HG02798 (cell line): ENCODE data around the gene ATXN7.

Experiments
- ATAC-seq: cut with Tn5 transposase; IDR thresholded peaks from one replicate; pipeline ENCODE4 v1.9.1; 2021; ENCODE audit warnings: mild to moderate bottlenecking; ENCODE audit not compliant: unreplicated experiment, poor library complexity

Gene ATXN7

GRCh38 chr3:63864008-63864964 is 619 bp downstream of the ATXN7 start:
- ATAC-seq = peak; percentile 61

GRCh38 chr3:63864965-63865327 is 1.3 kb downstream of the ATXN7 start:
- no peak for ATAC-seq

GRCh38 chr3:63867225-63867624 is 3.6 kb downstream of the ATXN7 start:
- no peak for ATAC-seq

GRCh38 chr3:63869940-63870614 is 6.4 kb downstream of the ATXN7 start:
- ATAC-seq = no peak

GRCh38 chr3:63870615-63871005 is 6.9 kb downstream of the ATXN7 start:
- ATAC-seq = no peak

- no peak for ATAC-seq
Measured at GRCh38 chr3:63872135-63872924, 8.7 kb downstream of the ATXN7 start.

- no peak for ATAC-seq
Measured at GRCh38 chr3:63874769-63875168, 11.1 kb downstream of the ATXN7 start.

GRCh38 chr3:63875510-63875909 is 11.8 kb downstream of the ATXN7 start:
- ATAC-seq = no peak

- no peak for ATAC-seq
Measured at GRCh38 chr3:63876260-63876659, 12.6 kb downstream of the ATXN7 start.

- no peak for ATAC-seq
Measured at GRCh38 chr3:63877737-63878393, 14.2 kb downstream of the ATXN7 start.

- no peak for ATAC-seq
Measured at GRCh38 chr3:63878394-63879060, 14.9 kb downstream of the ATXN7 start.

GRCh38 chr3:63880653-63881052 is 17.0 kb downstream of the ATXN7 start:
- ATAC-seq = no peak

GRCh38 chr3:63886858-63887257 is 23.2 kb downstream of the ATXN7 start:
- no peak for ATAC-seq

- no peak for ATAC-seq
Measured at GRCh38 chr3:63891518-63891917, 27.9 kb downstream of the ATXN7 start.

- ATAC-seq = no peak
Measured at GRCh38 chr3:63892773-63893352, 29.2 kb downstream of the ATXN7 start.

- no peak for ATAC-seq
Measured at GRCh38 chr3:63895422-63896189, 31.9 kb downstream of the ATXN7 start.

- peak; percentile 62 for ATAC-seq
Measured at GRCh38 chr3:63896332-63897030, 32.8 kb downstream of the ATXN7 start.

GRCh38 chr3:63900010-63900409 is 36.3 kb downstream of the ATXN7 start:
- ATAC-seq = no peak
